HG03558 (cell line): Measurements from ENCODE around the gene STX18.
"Not testable (repeated sequence)": the region's sequence is repeated elsewhere in the genome, so short reads cannot be mapped to it uniquely, and the experiment has no call there.

Experiments used
- ATAC-seq: cut with Tn5 transposase; IDR thresholded peaks from one replicate; pipeline ENCODE4 v1.9.1; 2021; ENCODE audit warnings: moderate number of reproducible peaks; ENCODE audit not compliant: unreplicated experiment; ENCODE audit errors: extremely low read depth

Gene STX18

DNA sequence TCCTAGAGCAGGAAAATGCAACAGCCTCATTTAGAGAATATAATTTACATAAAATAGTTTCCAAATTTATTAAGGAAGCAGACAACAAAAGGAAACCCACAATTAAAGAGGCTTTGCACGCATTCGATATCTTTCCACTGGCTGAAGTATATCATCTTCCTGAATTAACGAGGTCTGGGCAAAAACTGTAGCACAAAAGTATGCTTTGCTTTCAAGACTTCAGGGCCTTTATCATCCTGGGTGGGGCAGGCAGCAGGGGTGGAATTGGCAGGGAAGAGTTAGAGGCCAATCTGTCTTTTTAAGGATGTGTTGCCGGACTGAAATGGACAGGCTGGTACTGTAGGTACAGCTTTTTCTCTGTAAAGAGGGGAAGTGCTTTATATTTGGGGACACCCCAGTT is 17.0 kb upstream of the STX18 start:
- no peak for ATAC-seq

DNA sequence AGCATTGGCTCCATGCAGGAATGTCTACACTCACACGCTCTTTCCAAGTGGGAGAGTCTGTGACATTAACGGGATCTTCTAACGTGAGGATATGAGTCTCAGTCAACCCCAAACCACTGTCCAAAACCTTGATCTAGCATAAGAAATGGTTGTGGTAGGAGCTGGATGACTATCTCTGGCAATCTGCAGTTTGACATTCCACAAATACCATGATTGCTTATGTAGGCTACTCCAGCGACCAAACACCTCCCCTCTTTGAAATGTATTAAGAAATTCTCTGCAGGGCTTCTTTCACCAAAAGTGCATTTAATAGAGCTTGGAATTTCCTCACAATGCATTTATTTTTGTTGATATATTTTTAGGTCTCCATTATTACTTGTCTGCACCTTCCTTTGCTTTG is 14.1 kb upstream of the STX18 start:
- ATAC-seq, result no peak

DNA sequence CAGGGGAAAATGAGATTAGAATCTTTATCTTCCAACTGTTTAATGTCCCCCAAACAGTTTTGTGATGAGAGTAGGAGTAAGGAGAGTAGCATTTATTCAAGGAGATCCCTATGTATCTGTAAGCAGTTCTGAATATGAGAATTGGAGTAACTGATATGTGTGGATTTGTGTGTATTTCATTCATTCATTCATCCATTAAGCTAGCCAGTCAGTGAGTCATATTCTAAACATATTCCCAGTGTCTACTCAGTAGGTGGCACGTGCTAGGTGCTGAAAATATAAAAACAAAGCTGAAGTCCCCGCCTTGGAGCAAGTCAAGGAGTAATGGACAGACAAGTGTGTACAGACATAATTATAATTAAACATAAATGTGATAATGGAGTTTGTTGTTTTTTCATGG is 12.4 kb upstream of the STX18 start:
- ATAC-seq, result no peak

DNA sequence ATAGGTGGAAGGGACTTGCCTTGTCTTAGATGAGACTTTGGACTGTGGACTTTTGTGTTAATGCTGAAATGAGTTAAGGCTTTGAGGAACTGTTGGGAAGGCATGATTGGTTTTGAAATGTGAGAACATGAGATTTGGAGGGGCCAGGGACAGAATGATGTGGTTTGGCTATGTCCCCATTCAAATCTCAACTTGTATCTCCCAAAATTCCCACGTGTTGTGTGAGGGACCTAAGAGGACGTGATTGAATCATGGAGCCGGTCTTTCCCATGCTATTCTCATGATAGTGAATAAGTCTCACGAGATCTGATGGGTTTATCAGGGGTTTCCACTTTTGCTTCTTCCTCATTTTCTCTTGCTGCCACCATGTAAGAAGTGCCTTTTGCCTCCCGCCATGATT is 10.2 kb upstream of the STX18 start:
- ATAC-seq, result not testable (repeated sequence)

DNA sequence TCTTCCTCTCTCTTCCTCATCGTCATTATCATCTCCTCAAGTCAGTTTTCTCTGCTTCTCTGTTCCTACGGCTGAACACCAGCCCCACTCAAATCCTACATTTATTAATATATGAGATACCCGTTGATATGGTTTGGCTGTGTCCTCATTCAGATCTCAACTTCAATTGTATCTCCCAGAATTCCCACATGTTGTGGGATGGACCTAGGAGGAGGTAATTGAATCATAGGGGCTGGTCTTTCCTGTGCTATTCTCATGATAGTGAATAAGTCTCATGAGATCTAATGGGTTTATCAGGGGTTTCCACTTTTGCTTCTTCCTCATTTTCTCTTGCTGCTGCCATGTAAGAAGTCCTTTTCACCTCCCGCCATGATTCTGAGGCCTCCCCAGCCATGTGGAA is 8.3 kb upstream of the STX18 start:
- ATAC-seq, result not testable (repeated sequence)

DNA sequence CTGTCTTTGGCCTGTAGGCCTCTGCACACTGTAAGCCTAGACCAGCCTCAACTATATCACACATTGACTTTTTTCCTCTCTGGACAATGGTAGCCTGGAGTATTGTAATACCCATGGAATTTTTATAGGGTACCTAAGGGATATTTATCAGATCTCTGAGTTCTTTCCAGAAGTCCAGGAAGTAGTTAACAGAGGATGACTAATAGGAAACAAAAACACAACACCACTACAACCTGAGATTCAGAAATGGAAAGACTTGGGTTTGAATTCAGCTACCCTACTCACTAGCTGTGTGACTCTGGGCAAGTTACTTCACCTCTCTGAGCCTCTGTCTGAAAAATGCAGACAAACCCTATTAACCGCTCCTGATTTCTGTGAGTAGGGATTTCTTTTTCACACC is 7.7 kb upstream of the STX18 start:
- no peak for ATAC-seq

DNA sequence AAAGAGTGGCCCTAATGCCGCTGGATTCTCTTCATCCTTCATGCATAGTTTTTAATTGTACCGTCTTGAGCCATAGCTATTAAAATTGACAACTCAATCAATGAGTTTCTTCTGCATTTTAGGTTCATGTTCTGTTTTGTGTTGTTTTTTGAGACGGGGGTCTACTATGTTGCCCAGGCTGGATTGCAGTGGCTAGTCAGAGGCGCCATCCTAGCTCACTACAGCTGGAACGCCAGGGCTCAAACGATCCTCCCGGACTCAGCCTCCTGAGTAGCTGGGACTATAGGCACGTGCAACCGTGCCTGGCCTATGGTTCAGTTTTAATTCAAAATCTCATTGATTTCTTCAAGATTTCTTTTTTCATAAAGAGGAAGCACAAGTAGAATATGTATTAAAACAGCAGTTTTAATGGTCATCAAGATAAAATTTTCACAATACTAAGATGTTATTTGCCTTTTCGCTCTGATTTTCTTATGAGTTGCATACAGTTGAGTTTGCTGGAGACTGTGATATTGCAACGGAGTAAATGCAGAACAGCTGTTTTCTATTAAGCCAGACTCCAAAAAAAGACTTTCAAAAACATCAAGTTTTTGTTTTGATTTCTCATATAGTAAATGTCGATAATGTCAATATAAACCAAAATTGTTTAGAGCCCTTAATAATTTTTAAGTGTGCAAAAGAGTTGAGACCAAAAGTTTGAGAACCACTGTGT is 1.1 kb upstream of the STX18 start:
- no peak for ATAC-seq

DNA sequence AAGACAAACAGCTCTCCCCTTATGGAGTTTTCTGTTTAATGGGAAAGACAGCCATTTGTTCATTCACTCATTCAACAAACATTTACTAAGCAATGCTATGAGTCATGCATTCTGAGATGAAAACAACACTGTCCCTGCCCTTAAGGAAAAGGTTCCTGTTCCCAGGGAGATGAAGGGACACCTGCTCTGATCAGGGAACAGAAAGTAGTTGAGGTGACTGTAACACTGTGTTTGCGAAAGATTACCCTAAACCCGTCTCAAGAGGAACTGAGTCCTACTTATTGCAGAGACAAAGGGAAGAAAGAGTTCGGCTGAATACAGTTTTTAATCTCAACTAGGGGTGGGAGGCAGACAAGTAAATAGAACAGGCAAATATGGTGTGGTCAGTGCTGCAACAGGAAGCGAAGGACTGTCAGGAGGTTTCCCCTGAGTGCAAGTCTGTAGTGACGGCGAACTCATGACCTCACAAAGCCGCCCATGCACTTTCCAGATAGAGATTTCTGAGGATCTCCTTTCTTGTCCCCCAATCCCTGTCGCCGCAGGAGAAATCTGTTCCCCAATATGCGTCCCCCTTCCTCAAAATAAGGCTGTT is 712 bp downstream of the STX18 start:
- ATAC-seq, result peak; percentile 31

DNA sequence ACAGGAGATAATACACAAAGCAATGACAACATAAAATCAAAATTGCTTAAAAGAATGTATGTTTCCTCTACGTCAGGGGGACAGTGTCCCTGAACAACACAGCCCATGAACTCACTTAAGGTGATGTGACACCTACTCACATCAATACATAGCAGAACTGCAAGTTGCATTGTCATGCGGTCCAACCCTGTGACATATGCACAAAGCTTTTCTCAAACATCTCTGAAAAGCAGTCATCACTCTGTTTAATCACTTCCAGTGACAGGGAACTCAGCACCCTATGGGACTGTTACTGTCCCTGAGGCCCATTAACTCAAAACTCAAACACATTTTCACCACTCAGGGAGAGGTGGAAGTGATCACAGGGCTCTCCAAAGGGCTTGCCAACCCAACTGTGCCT is 2.4 kb downstream of the STX18 start:
- ATAC-seq, result no peak

DNA sequence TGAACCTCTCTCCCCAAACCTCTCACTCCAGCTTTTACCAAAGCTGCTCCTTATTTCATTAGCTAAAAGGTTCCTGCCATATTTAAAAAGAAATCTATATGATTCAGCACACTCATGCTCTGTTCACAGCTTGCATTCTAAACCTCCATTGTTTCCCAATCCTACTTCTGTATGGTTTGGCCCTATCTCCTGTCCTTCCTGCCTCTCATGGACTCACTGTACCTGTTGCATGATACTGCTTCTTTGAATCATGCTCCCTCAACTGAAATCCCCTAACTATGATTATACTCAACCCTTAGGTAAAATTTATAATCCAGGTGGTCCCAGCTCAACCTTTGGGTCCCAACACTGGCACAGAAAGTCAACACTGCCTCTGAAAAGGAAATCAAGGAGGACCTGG is 6.3 kb downstream of the STX18 start:
- no peak for ATAC-seq

DNA sequence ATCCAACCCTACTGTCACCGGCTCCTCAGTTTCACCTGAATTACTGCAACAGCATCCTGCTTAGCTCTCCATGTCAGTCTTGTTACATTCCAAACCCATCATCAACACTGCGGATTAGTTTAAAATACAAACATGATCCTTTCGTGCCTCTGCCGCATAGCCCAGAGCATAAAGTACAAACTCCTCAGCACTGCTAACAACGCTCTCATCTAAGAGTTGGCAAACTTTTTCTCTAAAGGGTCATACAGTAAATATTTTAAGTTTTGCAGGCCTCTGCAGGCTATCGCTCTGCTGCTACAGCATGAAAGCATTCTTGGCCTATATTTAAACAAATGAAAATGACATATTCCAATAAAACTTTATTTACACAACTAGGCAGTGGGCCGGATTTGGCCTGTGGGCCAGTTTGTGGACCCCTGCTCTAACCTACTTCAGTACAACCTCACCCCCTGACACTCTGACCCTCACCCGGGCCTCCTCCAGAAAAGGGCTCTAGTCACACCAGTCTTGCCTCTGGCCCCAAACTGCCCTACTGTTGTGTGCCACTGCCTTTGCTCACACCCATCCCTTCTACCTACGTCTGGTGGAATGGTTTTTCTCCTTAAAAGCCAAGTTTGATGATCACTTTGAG is 7.2 kb downstream of the STX18 start:
- ATAC-seq, result no peak

DNA sequence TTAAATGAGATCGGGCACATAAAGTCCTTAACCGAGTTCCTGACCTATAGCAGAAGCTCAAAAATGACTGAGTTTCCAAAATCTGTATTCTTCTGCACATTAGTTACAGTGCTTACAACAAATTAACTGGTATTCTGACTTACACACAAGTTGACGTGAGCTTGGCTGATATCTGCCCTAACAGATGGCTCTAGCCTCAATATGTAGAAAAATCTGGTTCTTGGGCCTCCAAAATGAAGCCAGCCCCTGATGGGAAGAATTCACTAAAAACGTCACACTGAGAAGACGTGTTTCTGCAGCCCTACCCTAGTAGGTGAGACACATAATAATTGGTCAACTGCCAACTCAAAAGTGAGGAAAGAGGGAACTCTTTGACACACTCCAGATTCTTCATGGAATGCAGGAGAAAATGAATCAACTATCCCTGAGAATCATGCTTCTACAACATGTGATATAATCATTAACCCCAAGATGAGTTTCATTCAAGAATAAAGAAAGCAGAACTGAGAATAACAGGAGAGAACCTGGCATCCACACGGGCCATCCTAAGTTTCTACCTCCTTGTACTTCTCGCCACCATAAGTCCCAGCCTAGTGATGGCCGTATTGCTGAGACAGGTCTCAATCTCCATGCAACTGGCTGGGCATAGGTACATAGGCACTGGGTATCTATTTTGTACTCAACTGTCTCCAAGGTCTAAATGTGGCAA is 8.2 kb downstream of the STX18 start:
- no peak for ATAC-seq

DNA sequence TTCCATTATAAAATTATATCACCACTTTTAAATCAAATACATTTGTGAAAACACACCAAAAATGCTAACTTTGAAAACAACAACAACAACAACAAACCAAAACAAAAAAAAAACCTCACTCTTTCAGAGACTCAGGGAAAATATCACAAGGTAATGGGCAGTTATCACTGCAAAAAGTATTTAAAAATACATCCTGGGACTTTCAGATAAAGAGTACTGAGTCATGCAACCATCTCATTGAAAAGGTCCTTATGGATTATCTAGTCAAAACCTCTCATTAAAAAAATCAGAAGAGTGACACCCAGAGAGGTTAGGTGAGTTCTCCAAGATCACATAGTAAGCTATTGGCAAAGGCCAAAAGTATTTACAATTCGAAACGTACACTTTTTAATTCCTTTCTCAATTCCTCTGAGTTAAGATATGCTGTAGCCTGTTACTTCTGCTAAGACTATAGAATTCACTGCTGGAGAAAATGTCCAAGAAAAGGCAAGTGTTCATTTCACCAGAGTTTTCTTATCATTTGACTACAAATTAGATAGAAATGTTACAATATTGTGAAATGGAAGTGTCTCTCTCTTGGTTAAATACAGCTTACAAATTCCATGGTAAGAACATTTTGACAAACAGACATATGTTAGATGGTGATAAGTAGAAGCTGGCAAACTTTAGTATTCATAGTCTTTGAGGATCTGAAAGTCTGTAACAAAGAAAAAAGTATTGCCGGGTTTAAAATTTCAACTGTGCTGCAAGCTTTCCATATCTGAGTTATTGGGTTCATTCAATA is 9.3 kb downstream of the STX18 start:
- no peak for ATAC-seq

DNA sequence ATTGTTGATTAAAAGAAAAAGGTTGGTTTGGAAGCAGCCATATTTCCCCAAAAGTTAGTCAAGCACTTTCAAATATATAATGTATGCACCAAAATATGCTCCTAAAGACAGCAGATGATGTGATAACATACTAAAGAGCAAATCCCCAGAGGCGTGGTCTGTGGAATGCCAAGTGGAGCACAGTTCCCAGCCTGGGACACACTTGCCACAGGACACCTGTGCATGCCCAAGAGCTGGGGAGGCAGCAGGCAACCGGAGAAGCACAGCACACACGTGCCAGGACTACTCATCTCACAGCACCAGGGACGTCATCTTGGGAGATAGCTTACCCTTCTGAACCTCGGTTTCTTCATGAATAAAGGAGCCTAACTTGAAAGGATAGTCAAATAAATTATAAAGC is 12.5 kb downstream of the STX18 start:
- ATAC-seq, result no peak

DNA sequence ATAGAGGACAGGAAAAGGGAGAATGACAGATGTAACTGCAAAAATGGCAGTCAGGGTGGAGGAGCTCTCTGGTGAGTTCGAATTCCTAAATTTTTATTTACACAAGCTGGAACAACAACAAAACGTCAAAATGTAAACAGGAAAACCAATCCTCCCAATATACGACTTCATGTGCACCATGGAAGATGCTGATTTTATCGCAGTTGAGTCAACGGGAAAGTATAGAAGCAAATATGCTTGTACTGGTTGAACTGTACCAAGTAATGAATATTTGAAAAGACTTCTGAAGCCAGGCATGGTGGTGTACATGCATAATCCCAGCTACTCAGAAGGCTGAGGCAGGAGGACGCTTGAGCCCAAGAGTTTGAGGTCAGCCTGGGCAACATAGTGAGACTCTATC is 15.4 kb downstream of the STX18 start:
- ATAC-seq, result no peak

DNA sequence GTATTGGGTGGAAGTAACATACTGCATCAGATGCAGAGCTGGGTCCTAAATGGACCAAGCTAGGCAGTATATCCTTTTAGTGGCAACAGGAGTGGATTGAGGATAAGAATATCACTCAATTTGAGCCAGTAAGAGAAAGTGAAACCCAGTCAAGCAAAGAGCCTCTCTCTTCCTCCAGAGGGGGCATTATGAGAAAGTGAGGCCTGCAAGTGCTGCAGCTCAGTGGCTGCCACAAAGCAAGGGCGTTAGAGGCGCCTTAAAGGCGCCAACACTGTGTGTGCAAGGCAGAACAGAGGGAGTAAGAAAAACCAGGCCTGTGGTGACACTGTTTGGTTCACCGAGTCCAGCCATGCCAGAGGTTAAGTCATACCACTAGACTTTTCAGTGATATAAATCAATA is 17.5 kb downstream of the STX18 start:
- ATAC-seq, result peak; percentile 96

DNA sequence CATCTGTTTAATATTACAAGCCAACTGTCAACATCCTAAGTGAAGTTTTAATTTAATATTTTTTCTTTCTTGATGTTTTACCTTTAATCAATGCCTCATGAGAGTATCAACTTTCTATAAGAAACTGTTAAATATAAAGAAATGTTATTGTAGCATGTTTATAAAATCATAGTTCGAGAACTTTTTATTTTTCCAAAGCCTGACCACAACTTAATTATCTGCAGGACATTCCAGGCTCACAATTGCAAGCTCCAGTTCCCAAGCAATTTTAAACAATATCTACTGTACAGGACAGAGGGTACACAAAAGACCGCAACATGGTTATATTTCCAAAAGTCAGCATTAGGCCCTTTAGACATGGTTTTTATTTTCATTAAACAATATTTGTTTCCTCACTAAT is 20.1 kb downstream of the STX18 start:
- no peak for ATAC-seq

DNA sequence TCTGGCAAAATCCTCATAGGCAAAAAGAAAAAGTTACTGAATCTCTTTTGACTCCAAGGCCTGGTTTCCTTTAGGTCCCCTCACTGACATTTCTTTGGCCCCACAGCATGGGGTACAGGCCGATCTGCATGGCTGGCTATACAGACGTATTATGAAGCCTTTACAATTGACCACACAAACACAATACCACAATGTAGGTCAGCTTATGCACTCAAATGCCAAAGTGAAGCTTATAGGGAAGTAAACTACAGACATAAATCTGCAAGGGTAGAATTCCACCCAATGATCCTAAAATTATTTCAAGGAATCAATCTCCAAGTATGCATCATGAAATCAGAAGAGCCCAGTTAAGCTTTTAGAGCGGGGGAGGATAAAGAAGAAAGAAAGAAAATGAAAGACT is 20.7 kb downstream of the STX18 start:
- no peak for ATAC-seq

DNA sequence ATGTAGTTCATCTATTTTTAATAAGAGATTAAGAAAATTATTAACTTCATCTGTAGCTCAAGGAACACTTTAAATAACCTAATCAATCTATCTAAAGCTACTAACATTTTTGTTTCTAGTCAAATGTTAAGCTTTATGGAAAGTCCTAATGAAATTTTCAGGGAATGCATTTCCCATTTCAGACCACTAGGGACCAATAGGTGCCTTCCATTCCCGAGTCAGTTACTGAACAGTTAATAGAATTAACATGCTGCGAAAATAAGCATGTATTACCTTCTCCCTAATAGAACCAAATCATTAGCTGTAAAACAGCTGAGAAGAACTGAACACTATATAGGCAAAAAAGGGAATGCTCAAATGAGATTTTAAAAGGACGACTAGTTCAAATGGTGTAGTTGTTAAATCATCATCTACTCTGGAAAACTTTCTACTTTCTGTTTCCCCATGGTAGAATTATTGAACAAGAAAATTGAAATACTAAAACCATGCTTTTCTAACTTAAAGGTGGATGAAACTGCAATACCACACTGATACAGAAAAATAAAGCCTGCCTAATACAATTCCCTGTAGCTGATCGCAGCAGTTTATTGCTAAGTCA is 22.5 kb downstream of the STX18 start:
- no peak for ATAC-seq

DNA sequence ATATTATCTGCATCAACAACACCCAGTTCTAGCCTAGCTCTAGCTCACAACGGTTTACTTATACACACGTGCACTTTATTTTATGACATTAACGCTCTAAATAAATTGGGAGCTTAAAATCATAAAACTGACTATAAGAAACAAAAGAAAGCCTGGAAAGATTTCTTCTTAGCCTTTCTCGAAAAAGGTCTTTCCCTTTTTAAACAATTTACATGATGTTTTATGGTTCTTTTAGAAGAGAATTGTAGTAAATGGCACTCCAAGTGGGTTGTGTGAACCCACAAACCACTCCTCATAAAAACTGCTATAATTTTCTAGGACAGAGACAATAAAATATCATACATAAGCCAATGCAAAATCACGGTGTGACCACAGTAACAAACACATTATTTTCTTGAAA is 23.1 kb downstream of the STX18 start:
- ATAC-seq, result no peak
